CD14-positive monocyte (primary cell): ENCODE results near the gene TPRG1. TPM values are rescaled to one million over a fixed set of nuclear protein-coding genes. Genes with fewer than 3 reads are reported as not detected.

Experiments
- DNase-seq, 3 donors: peaks; one replicate each; pipeline ENCODE4 v3.0.0-alpha.2; 2011 to 2022
- H2AFZ ChIP-seq: 2 replicates; pipeline ENCODE4 v1.6.0; 2012; ENCODE audit warnings: mild to moderate bottlenecking, low read depth, low read length, inconsistent platforms; ENCODE audit not compliant: insufficient read depth, poor library complexity, severe bottlenecking
- H3K27ac ChIP-seq, 2 donors: 1 replicate in 1 of 2; 2 replicates in 1 of 2; pipeline ENCODE4 v1.5.1; 2012 to 2013; ENCODE audit warnings: low read length in 2 of 2, control low read depth in 1 of 2, inconsistent platforms in 1 of 2, low read depth in 1 of 2, mild to moderate bottlenecking in 1 of 2
- H3K27me3 ChIP-seq, 2 donors: one replicate each; pipeline versions ENCODE4 v1.6.0 to v1.6.1; 2011 to 2013; ENCODE audit warnings: low read length in 2 of 2; ENCODE audit not compliant: control insufficient read depth in 2 of 2, insufficient read depth in 2 of 2
- H3K36me3 ChIP-seq, 2 donors: replicated peaks in 1 of 2; 1 replicate in 1 of 2; 2 replicates in 1 of 2; pipeline versions ENCODE4 v1.5.1 to v1.6.1; 2012 to 2013; ENCODE audit warnings: low read length in 2 of 2, control low read depth in 1 of 2, inconsistent platforms in 1 of 2, mild to moderate bottlenecking in 1 of 2; ENCODE audit not compliant: insufficient read depth in 2 of 2, control insufficient read depth in 1 of 2
- H3K4me1 ChIP-seq, 2 donors: 1 replicate in 1 of 2; 2 replicates in 1 of 2; pipeline versions ENCODE4 v1.5.1 to v1.6.1; 2012 to 2013; ENCODE audit warnings: low read length in 2 of 2, control low read depth in 1 of 2, inconsistent platforms in 1 of 2, mild to moderate bottlenecking in 1 of 2, moderate library complexity in 1 of 2; ENCODE audit not compliant: insufficient read depth in 2 of 2, control insufficient read depth in 1 of 2
- H3K4me2 ChIP-seq: replicated peaks from 2 replicates; pipeline ENCODE3; 2012; ENCODE audit warnings: low read length, moderate library complexity, mild to moderate bottlenecking; ENCODE audit not compliant: poor library complexity, severe bottlenecking; ENCODE audit errors: extremely low read depth
- H3K4me3 ChIP-seq, 3 experiments: fragments of 200-600 bp in 1 of 3; sonication (generic) in 1 of 3; replicated peaks in 1 of 3; 1 replicate in 2 of 3; 2 replicates in 1 of 3; pipeline ENCODE4 v1.5.1; 2011 to 2013; ENCODE audit warnings: low read length in 3 of 3, mild to moderate bottlenecking in 3 of 3, control low read depth in 2 of 3, low read depth in 2 of 3, inconsistent platforms in 1 of 3, moderate library complexity in 1 of 3
- H3K79me2 ChIP-seq: 2 replicates; pipeline ENCODE4 v1.6.0; 2012; ENCODE audit warnings: mild to moderate bottlenecking, control low read depth, inconsistent platforms, low read length, moderate library complexity; ENCODE audit not compliant: insufficient read depth
- H3K9ac ChIP-seq: 2 replicates; pipeline ENCODE4 v1.6.0; 2017; ENCODE audit warnings: low read length, mild to moderate bottlenecking; ENCODE audit not compliant: insufficient read depth, poor library complexity, severe bottlenecking
- H3K9me3 ChIP-seq, 2 donors: replicated peaks in 1 of 2; 1 replicate in 1 of 2; 2 replicates in 1 of 2; pipeline versions ENCODE4 v1.5.1 to v1.6.1; 2012 to 2013; ENCODE audit warnings: low read length in 2 of 2, control low read depth in 1 of 2; ENCODE audit not compliant: control insufficient read depth in 1 of 2, insufficient read depth in 1 of 2
- H4K20me1 ChIP-seq: 2 replicates; pipeline ENCODE4 v1.6.0; 2012; ENCODE audit warnings: mild to moderate bottlenecking, low read length, control low read depth, moderate library complexity; ENCODE audit not compliant: insufficient read depth
- H3K27ac Mint-ChIP-seq, 7 donors: one replicate each; pipeline ENCODE4 v1.8.0; 2020; ENCODE audit warnings: mild to moderate bottlenecking in 7 of 7, mixed read lengths in 7 of 7, moderate library complexity in 6 of 7, inconsistent platforms in 2 of 7
- H3K27me3 Mint-ChIP-seq, 3 donors: one replicate each; pipeline ENCODE4 v1.8.0; 2021 to 2022; ENCODE audit warnings: low read depth in 3 of 3, mild to moderate bottlenecking in 3 of 3, mixed read lengths in 3 of 3, moderate library complexity in 3 of 3, inconsistent platforms in 1 of 3
- H3K36me3 Mint-ChIP-seq, 2 donors: one replicate each; pipeline ENCODE4 v1.8.0; 2020; ENCODE audit warnings: mixed read lengths in 2 of 2, inconsistent platforms in 1 of 2, mild to moderate bottlenecking in 1 of 2
- H3K4me1 Mint-ChIP-seq: one replicate; pipeline ENCODE4 v1.8.0; 2020; ENCODE audit warnings: mild to moderate bottlenecking, mixed read lengths
- H3K4me3 Mint-ChIP-seq, 2 donors: one replicate each; pipeline ENCODE4 v1.8.0; 2020; ENCODE audit warnings: mild to moderate bottlenecking in 2 of 2, mixed read lengths in 2 of 2, moderate library complexity in 1 of 2
- H3K9me3 Mint-ChIP-seq, 7 donors: one replicate each; pipeline ENCODE4 v1.8.0; 2020 to 2022; ENCODE audit warnings: mixed read lengths in 7 of 7, mild to moderate bottlenecking in 6 of 7, moderate library complexity in 6 of 7, inconsistent platforms in 2 of 7
- WGBS: methylation state at CpG from one replicate; pipeline ENCODE4 v1.1.5; 2013; ENCODE audit warnings: missing lambda C conversion rate; ENCODE audit not compliant: insufficient coverage; 5-methylcytosine and 5-hydroxymethylcytosine counted together
- intact Hi-C, 2 donors: fragments of 100-400 bp; cut with micrococcal nuclease; formaldehyde crosslinking; loops; one replicate each; pipeline versions ENCODE4 v1.15.0 to v1.15.1; 2023
- polyA plus RNA-seq, 3 donors: library from polyadenylated mRNA; depleted of rRNA in 1 of 3; unstranded in 2 of 3; stranded (reverse) in 1 of 3; fragments of 300-500 nt in 2 of 3; fragments of >200 nt in 1 of 3; fragmentation: Illumina TruSeq in 2 of 3; gene quantifications; 1 replicate in 2 of 3; 2 replicates in 1 of 3; pipeline ENCODE4 v1.2.3, GENCODE V29; 2012 to 2021
- TF ChIP-seq, protein P1 (sequence below): fragments of 200-600 bp; IDR thresholded peaks from one replicate; pipeline ENCODE4 v1.8.0; 2022; ENCODE audit warnings: antibody characterized with exemption, mild to moderate bottlenecking

TPRG1 gene
- polyA plus RNA-seq, 3 donors, result 0.14 to 1.7 (median 0.55) TPM

DNA sequence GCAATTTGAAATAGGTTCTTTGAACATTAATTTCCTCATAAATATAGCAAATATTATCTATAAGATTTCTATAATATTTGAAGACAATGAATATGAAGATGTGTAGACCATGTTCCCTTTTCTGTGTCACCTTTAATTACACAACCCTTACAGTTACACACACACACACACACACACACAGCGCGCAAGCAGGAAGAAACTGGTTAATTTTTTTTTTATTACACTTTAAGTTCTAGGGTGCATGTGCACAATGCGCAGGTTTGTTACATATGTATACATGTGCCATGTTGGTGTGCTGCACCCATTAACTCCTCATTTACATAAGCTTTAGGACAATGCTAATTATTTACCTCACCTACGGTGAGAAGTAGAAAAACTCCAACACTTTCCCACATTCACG lies 122.9 kb downstream of the TPRG1 start:
- Histone ChIP-seq H4K20me1 (no peaks in the 10 kb centered on the region), H3K9ac (no peak overlapping the region), H3K79me2 (no peaks in the 10 kb centered on the region), H3K9me3 (no peaks in the 10 kb centered on the region), H2AFZ (no peak overlapping the region), H3K27me3 (no peaks in the 10 kb centered on the region), H3K36me3 (no peaks in the 10 kb centered on the region), H3K4me2 (no peak overlapping the region), H3K4me1 (no peaks in the 10 kb centered on the region), H3K4me3 (no peak overlapping the region), H3K27ac (no peak overlapping the region)
- Mint-ChIP-seq H3K27ac (no peak overlapping the region), H3K4me1 (no peaks in the 10 kb centered on the region), H3K36me3 (no peaks in the 10 kb centered on the region), H3K27me3 (peaks cover 0 to 5% (median 4%) of the 10 kb centered on the region in 3 donors), H3K4me3 (no peak overlapping the region), H3K9me3 (peaks cover 0 to 4% (median 0%) of the 10 kb centered on the region in 7 donors)
- TF ChIP-seq, protein P1, sequence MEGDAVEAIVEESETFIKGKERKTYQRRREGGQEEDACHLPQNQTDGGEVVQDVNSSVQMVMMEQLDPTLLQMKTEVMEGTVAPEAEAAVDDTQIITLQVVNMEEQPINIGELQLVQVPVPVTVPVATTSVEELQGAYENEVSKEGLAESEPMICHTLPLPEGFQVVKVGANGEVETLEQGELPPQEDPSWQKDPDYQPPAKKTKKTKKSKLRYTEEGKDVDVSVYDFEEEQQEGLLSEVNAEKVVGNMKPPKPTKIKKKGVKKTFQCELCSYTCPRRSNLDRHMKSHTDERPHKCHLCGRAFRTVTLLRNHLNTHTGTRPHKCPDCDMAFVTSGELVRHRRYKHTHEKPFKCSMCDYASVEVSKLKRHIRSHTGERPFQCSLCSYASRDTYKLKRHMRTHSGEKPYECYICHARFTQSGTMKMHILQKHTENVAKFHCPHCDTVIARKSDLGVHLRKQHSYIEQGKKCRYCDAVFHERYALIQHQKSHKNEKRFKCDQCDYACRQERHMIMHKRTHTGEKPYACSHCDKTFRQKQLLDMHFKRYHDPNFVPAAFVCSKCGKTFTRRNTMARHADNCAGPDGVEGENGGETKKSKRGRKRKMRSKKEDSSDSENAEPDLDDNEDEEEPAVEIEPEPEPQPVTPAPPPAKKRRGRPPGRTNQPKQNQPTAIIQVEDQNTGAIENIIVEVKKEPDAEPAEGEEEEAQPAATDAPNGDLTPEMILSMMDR, result no peak
- no peak for DNase-seq
- intact Hi-C loops, result no loop called here
- WGBS, result no CpG with 5 or more reads among the region's 5 CpGs

DNA sequence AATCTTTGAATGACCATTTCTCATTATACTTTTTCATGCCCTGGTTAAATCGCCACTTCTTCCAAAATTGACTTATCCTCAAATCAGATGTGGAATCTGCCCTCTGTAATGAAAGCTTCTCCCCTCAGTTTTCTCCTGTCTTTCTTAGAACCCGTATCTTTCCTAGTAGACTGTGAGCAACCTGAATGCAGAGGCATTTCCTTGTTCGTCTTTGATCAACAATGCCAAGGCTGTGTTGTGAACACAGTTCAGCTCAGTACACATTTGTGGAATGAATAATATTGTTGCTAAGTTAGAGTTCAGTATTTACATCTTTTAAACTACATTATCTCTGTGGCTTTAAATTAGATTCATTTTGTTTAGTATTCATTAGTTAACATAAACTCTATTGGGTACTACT lies 123.3 kb downstream of the TPRG1 start:
- Histone ChIP-seq H3K79me2 (no peaks in the 10 kb centered on the region), H3K4me3 (no peak overlapping the region), H3K9ac (no peak overlapping the region), H3K9me3 (no peaks in the 10 kb centered on the region), H3K4me2 (no peak overlapping the region), H3K4me1 (no peaks in the 10 kb centered on the region), H3K27me3 (no peaks in the 10 kb centered on the region), H4K20me1 (no peaks in the 10 kb centered on the region), H3K36me3 (no peaks in the 10 kb centered on the region), H3K27ac (no peak overlapping the region), H2AFZ (no peak overlapping the region)
- peaks cover 0 to 4% (median 0%) of the 10 kb centered on the region in 7 donors for H3K9me3 Mint-ChIP-seq
- H3K4me1 Mint-ChIP-seq, result no peaks in the 10 kb centered on the region
- no peaks in the 10 kb centered on the region for H3K36me3 Mint-ChIP-seq
- no peak overlapping the region for H3K4me3 Mint-ChIP-seq
- DNase-seq, result no peak
- TF ChIP-seq, protein P1, result no peak
- intact Hi-C loops, result no loop called here
- no peak overlapping the region for H3K27ac Mint-ChIP-seq
- 88% methylated on average over 2 of the region's 3 CpGs for WGBS
- H3K27me3 Mint-ChIP-seq, result peaks cover 0 to 5% (median 4%) of the 10 kb centered on the region in 3 donors
